GM19438 (cell line): ENCODE data around the gene CCDC14.
A peak's percentile ranks its signal among the peaks of the same experiment; 100 is the strongest.
"Not testable (repeated sequence)": the region's sequence is repeated elsewhere in the genome, so short reads cannot be mapped to it uniquely, and the experiment has no call there.

Experiments
- ATAC-seq: cut with Tn5 transposase; IDR thresholded peaks from one replicate; pipeline ENCODE4 v1.9.1; 2021; ENCODE audit warnings: low read depth; ENCODE audit not compliant: unreplicated experiment

The CCDC14 gene

DNA sequence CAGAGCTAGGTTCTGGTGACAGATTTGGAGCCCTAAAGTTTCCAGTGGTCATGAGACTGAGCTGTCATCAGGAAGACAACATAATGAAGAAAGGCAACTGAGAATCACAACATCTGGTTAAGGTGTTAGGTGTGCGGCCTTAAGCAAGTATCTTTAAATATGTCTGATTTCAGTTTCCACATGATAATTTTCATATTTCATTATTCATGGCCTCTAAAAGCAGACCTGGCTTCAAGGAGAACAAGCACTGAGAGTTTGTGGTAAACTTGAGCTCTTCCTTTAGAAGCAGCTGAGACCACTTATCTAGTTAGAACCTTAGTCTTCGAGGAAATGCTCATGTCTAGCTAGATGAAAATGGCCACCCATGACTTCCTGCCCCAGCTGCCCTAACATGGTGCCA is 51.2 kb downstream of the CCDC14 start:
- no peak for ATAC-seq

- ATAC-seq, result no peak
These were observed 53.3 kb downstream of the CCDC14 start for GRCh38 chr3:123907720-123908119.

GRCh38 chr3:123899300-123899865 is 61.6 kb downstream of the CCDC14 start:
- ATAC-seq, result no peak

GRCh38 chr3:123893012-123893411 is 68.0 kb downstream of the CCDC14 start:
- ATAC-seq, result no peak

- ATAC-seq, result no peak
These were observed 68.8 kb downstream of the CCDC14 start for GRCh38 chr3:123892195-123892594.

- ATAC-seq, result not testable (repeated sequence)
These were observed 70.0 kb downstream of the CCDC14 start for GRCh38 chr3:123890991-123891390.

GRCh38 chr3:123890162-123890561 is 70.9 kb downstream of the CCDC14 start:
- ATAC-seq, result not testable (repeated sequence)

DNA sequence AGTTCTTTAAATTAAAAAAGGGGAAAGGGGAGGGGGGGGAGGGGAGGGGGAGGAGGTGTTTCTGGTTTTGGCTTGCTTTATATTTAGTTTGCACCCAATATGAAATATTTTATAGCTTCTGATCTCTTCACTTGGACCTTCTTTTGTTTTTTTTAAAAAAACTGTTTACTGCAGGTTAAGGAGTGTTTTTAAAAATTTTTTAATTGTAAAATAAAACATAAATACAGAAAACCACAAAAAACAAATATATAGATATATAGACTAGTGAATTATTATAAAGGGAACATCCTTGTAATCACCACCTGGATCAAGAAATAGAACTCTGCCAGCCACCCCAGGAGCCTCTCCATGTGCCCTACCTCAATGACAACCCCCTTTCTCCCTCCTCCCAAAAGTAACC is 76.0 kb downstream of the CCDC14 start:
- ATAC-seq, result no peak

DNA sequence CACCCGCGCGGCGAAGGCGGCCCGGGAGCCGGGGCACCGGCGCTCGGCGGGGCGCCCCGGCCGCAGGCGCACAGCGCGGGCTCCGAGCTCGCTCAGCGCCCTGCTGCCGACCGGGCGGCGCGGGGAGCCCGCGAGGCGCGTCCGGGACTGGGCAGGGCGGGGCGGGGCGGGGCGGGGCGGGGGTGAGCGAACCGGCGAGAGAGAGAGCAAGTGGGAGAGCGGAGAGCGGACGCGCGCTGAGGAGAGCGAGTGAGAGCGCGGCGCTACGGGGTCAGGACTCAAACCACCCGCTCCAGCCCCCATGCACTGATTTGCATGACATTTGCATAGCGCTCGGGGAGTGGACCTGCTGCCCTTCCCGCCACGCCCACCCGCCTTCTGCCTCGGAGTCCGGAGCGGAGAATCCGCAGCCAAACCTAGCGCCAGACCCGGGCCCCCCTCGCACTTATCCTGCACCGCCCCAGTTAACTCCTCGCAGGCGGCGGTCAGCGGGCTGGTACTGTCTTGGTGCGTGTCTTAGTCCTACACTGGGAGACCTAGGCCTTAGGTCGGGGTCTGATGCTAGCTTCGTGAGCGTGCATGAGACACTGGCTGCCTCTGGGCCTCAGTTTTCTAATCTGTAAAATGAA is 76.7 kb downstream of the CCDC14 start, which contains the start of gene MYLK:
TSS of gene MYLK (minus strand) at position 130 of the 629 bp plus-strand sequence. CDS start 90,491 bp downstream, outside the sequence.
- ATAC-seq, result peak; percentile 83

DNA sequence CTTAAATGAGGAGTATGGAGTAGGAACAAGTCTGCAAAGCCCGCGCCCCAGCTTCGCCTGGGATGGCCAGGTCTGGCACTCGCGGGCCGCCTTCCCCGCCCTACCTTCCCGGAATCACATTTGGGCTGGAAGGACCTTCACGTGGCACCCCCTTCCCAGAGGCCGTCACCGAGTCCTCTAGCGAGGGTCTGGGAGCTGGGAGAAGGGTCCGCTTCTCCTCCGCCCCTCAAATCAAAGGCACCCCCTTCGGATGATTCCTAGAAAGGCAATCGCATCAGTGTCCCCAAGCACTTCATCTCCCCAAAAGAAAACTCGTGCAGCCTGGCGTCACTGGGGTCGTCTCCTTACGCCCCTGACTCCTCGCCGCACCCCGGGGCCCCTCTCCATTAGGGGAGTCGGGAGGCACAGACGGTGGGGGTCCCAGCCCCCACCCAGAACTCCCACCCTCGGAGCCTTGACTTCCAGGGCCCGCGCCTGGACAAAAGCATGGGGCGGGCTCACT is 77.3 kb downstream of the CCDC14 start:
- ATAC-seq, result no peak

DNA sequence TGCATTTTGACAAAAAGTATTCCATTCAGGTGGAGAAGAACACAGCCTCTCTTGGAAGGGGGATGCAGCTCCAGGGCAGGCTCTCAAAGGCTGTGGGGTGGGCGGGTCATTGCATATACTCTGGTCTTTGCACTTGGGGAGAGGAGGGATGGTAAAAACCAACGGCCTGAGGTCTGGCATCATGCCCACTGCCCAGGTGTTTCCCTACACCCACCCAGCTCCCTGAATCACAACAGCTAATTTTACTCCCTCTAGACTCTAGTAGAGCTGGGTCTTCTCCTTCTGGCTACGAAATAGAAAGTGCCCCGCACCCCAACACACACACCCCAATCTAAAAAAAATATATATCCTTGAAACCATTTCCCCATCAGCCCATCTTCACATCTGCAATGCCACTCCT is 77.9 kb downstream of the CCDC14 start:
- no peak for ATAC-seq

GRCh38 chr3:123881771-123882170 is 79.3 kb downstream of the CCDC14 start:
- ATAC-seq, result no peak

DNA sequence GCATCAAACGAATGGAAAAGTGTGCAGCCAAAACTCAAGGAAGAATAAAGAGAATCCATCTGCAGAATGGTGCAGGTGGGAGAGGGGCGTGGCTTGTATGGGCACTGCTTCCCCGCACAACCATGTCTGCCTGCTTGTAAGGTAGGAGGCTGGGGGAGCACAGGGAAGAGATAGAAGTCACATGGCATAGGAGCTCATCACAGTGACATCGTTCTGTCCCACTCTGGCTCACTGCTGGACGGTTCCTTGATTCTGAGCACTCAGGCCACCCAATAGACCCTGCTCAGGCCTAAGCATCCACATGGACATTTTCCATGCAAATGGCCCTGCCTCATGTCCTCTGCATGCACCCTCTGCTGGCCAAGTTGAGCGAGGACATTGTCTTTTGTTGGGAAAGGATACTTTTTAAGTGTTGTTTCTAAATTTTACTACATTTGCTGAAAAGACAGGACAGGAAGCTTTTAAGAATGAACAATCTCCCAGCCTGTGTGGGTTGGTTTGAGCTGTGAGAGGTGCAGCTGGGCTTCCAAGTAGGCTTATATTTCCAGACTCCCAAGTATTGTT is 79.9 kb downstream of the CCDC14 start:
- ATAC-seq, result no peak

DNA sequence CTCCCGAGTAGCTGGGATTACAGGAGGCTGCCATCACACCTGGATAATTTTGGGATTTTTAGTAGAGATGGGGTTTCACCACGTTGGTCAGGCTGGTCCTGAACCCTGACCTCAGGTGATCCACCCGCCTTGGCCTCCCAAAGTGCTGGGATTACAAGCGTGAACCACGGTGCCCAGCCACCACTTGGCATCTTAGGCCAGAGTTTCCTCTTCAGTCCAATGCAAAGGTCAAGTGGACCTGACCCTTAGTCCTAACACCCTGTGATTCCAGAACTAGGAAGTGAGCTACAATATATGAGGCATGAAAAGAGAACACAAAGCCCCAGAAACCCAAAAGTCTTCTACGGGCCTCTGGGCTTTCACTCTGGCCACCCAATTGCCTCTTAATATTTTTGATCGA is 82.2 kb downstream of the CCDC14 start:
- ATAC-seq, result no peak

GRCh38 chr3:123877965-123878364 is 83.1 kb downstream of the CCDC14 start:
- no peak for ATAC-seq

GRCh38 chr3:123877466-123877865 is 83.6 kb downstream of the CCDC14 start:
- ATAC-seq, result no peak

- no peak for ATAC-seq
These were observed 84.2 kb downstream of the CCDC14 start for GRCh38 chr3:123876858-123877257.

DNA sequence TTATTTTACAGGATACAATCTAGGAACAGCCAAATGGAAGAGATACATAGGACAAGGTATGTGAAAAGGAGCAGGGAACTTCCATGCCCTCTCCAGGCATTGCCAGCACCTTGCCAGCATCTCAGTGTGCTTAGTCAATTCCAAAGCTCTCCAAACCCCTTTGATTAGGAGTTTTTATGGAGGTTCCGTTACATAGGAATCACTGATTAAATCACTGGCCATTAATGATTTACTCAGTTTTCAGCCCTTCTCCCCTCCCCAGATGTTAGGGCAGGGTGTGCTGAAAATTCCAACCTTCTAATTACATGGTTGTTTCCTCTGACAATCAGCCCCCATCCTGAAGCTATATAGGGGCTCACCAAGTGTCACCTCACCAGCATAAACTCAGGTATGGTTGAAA is 88.4 kb downstream of the CCDC14 start:
- no peak for ATAC-seq

GRCh38 chr3:123871946-123872345 is 89.1 kb downstream of the CCDC14 start:
- no peak for ATAC-seq

- ATAC-seq, result no peak
These were observed 91.0 kb downstream of the CCDC14 start for GRCh38 chr3:123870033-123870432.

- no peak for ATAC-seq
These were observed 91.9 kb downstream of the CCDC14 start for GRCh38 chr3:123869165-123869564.

DNA sequence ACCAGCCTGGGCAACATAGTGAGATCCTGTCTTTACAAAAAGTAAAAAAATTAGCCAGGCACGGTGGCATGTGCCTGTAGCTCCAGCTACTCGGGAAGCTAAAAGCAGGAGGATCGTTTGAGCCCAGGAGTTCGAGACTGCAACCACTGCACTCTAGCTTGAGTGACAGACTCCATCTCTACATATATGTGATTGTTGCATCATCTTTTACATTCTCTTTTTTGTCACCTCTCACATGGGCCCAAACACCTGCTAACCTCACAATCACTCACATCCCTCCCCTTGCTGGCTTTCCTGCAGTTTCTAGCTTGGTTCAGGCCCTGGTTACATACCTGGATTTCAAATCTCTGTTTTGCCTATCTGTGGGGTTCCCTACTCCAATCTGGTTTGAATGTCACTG is 96.3 kb downstream of the CCDC14 start:
- no peak for ATAC-seq
